ENCODE measurements around the gene SUGCT.

GRCh38 chr7:40457776-40458480 is 323.1 kb downstream of the SUGCT start:
- TF ChIP-seq CTCF (IDR thresholded peaks at IDR 0.05; ENCODE audit: borderline replicate concordance, extremely low read depth, low read length, poor library complexity, severe bottlenecking) (no peak), EZH2 (IDR thresholded peaks at IDR 0.05; ENCODE audit: borderline replicate concordance, low read depth, low read length, severe bottlenecking) (no peak)

Data from DND-41 (cell line).